H1 (cell line): Measurements from ENCODE around the gene HNRNPDL. TPM values are rescaled to one million over a fixed set of nuclear protein-coding genes. Genes with fewer than 3 reads are reported as not detected.

ENCODE experiments used
- ASH2L ChIP-seq: fragments of 200-600, 300-600 bp; sonication (generic); IDR thresholded peaks from one replicate; pipeline ENCODE4 v1.7.1; 2017; ENCODE audit warnings: low read length
- CEBPB ChIP-seq: IDR thresholded peaks from 2 replicates; pipeline ENCODE4 v1.6.1; 2012; ENCODE audit warnings: low read depth, low read length
- CHD1 ChIP-seq: IDR thresholded peaks from 2 replicates; pipeline ENCODE4 v1.6.1; 2012; ENCODE audit warnings: low read depth, low read length, improper control_type of control experiment
- CTBP2 ChIP-seq: IDR thresholded peaks from 2 replicates; pipeline ENCODE4 v1.7.0; 2011; ENCODE audit warnings: borderline replicate concordance, mild to moderate bottlenecking, moderate library complexity, mixed read lengths, low read length; ENCODE audit not compliant: insufficient read depth, insufficient read length
- FOSL1 ChIP-seq: IDR thresholded peaks from 2 replicates; pipeline ENCODE4 v1.6.1; 2011; ENCODE audit warnings: mild to moderate bottlenecking, low read depth, low read length, moderate library complexity; ENCODE audit not compliant: insufficient read depth
- HDAC2 ChIP-seq, 2 experiments: fragments of 300-600 bp in 1 of 2; sonication (generic) in 1 of 2; IDR thresholded peaks; 2 replicates each; pipeline ENCODE4 v1.6.1; 2011 to 2012; ENCODE audit warnings: low read depth in 2 of 2, low read length in 2 of 2, mild to moderate bottlenecking in 2 of 2, moderate library complexity in 2 of 2, borderline replicate concordance in 1 of 2, inconsistent platforms in 1 of 2
- JUN ChIP-seq: IDR thresholded peaks from 2 replicates; pipeline ENCODE4 v1.6.1; 2011; ENCODE audit warnings: low read depth, mild to moderate bottlenecking, improper control_type of control experiment, low read length
- MAFK ChIP-seq: IDR thresholded peaks from 2 replicates; pipeline ENCODE4 v1.6.1; 2012; ENCODE audit warnings: low read depth, mild to moderate bottlenecking, improper control_type of control experiment, low read length
- PHF8 ChIP-seq: fragments of 200-600 bp; sonication (generic); conservative IDR thresholded peaks from 2 replicates; pipeline ENCODE4 v1.7.1; 2012; ENCODE audit warnings: low read depth, mild to moderate bottlenecking, inconsistent platforms, low read length, moderate library complexity
- RAD21 ChIP-seq, 2 experiments: IDR thresholded peaks in 1 of 2; conservative IDR thresholded peaks in 1 of 2; 2 replicates each; pipeline ENCODE4 v1.6.1; 2011; ENCODE audit warnings: low read depth in 2 of 2, low read length in 2 of 2, improper control_type of control experiment in 1 of 2, inconsistent platforms in 1 of 2, mild to moderate bottlenecking in 1 of 2, moderate library complexity in 1 of 2
- RNF2 ChIP-seq: fragments of 200-900, 300-1000 bp; sonication (generic); IDR thresholded peaks from 2 replicates; pipeline ENCODE4 v1.7.1; 2016; ENCODE audit warnings: borderline replicate concordance, low read depth, mild to moderate bottlenecking, antibody characterized with exemption, low read length; ENCODE audit not compliant: poor library complexity, severe bottlenecking; ENCODE audit errors: missing control alignments
- SAP30 ChIP-seq: fragments of 300-600 bp; sonication (generic); IDR thresholded peaks from 2 replicates; pipeline ENCODE4 v1.7.1; 2012; ENCODE audit warnings: low read length, moderate library complexity, mild to moderate bottlenecking, inconsistent platforms; ENCODE audit not compliant: insufficient read depth, insufficient replicate concordance
- SIN3A ChIP-seq, 2 experiments: IDR thresholded peaks in 1 of 2; conservative IDR thresholded peaks in 1 of 2; 2 replicates each; pipeline ENCODE4 v1.6.1; 2011 to 2012; ENCODE audit warnings: low read length in 2 of 2, improper control_type of control experiment in 1 of 2, low read depth in 1 of 2, mild to moderate bottlenecking in 1 of 2
- SP1 ChIP-seq: IDR thresholded peaks from 2 replicates; pipeline ENCODE4 v1.6.1; 2011; ENCODE audit warnings: low read depth, low read length
- TAF7 ChIP-seq: optimal IDR thresholded peaks from 2 replicates; pipeline ENCODE3; 2011; ENCODE audit warnings: low read depth, mild to moderate bottlenecking, inconsistent platforms, low read length, moderate library complexity, borderline replicate concordance
- YY1 ChIP-seq: IDR thresholded peaks from 2 replicates; pipeline ENCODE4 v1.6.1; 2011; ENCODE audit warnings: low read depth, mild to moderate bottlenecking, low read length
- ZNF274 ChIP-seq: IDR thresholded peaks from 2 replicates; pipeline ENCODE4 v1.7.0; 2012; ENCODE audit warnings: low read length, borderline replicate concordance; ENCODE audit errors: extremely low read depth
- polyA plus RNA-seq, 7 experiments: library from polyadenylated mRNA; depleted of rRNA in 3 of 7; stranded (reverse) in 5 of 7; unstranded in 2 of 7; fragments of >200 nt in 5 of 7; fragments of 200-250 nt in 2 of 7; gene quantifications; 1 replicate in 5 of 7; 2 replicates in 1 of 7; 4 replicates in 1 of 7; pipeline versions ENCODE4 v1.2.1 to v1.2.3, GENCODE V29; 2011 to 2013; ENCODE audit warnings: missing spikeins in 2 of 7, mixed read lengths in 2 of 7
- total RNA-seq: library from RNA; stranded (reverse); fragmentation: NEBNext Ultra II Directional; extraction: Animal tissue kit (Norgen Biotek cat#: 25700); gene quantifications from 2 replicates; pipeline ENCODE4 v1.2.1, GENCODE V29; 2021
- TF ChIP-seq, protein P1 (sequence below): IDR thresholded peaks from 2 replicates; pipeline ENCODE4 v1.6.1; 2011; ENCODE audit warnings: low read length, improper control_type of control experiment
- TF ChIP-seq, protein P2 (sequence below): IDR thresholded peaks from 2 replicates; pipeline ENCODE4 v1.6.1; 2012; ENCODE audit warnings: inconsistent platforms
- TF ChIP-seq, protein P3 (sequence below): IDR thresholded peaks from 2 replicates; pipeline ENCODE4 v1.6.1; 2012; ENCODE audit warnings: inconsistent platforms

Gene HNRNPDL
- total and polyA plus RNA-seq, 2 of the 8 experiments (the other 6 are each of a cell fraction or from before 2014, with no cell fraction given) = 197 to 411 TPM

DNA sequence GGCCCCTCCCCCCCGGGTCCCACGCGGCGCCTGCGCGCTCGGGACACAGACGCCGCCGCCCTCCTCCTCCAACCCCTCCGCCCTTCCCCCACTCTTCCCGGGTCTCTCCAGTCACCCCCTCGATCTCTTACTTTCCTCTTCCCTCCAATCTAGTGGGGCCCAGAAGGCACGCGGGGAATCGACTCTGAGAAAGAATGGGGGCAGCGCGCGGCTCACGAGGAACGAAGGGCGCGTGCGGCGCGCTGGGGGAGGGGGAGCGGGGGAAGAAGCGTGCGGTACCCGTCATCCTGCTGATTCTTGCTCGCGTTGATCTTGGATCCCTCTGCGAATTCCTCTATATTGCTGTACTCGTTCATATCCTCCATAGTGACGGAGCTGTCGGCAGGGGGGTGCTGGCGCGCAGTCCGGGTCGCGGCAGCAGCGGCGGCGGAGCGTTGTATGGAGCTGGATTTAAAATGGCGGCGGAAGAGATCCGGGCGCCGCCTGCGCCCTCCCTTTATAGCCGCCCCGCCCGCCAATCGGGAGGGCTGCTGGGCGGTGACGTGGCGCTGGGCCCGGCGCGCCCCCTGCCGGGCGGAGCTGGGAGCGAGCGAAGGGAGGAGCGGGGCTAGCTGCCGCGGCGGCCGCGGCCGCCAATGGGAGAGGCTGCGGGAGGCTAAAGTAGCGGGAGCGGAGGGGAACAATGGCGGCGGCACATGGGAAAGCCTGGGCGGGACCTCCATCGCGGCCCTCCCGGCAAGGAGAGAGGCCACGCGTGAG lies 1.1 kb downstream of the HNRNPDL start (continued):
- peak; percentile 86 for TF ChIP-seq PHF8
- no peak for TF ChIP-seq JUN
- peak; percentile 50; the same call in 1 of the 2 replicates for TF ChIP-seq SP1
- TF ChIP-seq RAD21 (IDR thresholded peaks at IDR 0.05 in 1 of 2, conservative IDR thresholded peaks at IDR 0.05 in 1 of 2; ENCODE audit: low read depth in 2 of 2, low read length in 2 of 2) = 0 out of 4 replicates have a peak, but pooled peaks of 1 of the 2 experiments have one; percentile 24
- TF ChIP-seq YY1 = peak; percentile 93
- TF ChIP-seq, protein P1, sequence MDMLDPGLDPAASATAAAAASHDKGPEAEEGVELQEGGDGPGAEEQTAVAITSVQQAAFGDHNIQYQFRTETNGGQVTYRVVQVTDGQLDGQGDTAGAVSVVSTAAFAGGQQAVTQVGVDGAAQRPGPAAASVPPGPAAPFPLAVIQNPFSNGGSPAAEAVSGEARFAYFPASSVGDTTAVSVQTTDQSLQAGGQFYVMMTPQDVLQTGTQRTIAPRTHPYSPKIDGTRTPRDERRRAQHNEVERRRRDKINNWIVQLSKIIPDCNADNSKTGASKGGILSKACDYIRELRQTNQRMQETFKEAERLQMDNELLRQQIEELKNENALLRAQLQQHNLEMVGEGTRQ = peak; percentile 26
- peak; percentile 12 to 90; a peak in 3 of 4 replicates for TF ChIP-seq HDAC2 (IDR thresholded peaks at IDR 0.05; ENCODE audit: borderline replicate concordance in 1 of 2, low read depth in 2 of 2, low read length in 2 of 2)
- TF ChIP-seq RNF2 = no peak
- no peak for TF ChIP-seq MAFK
- TF ChIP-seq CHD1 = no peak
- TF ChIP-seq SIN3A (conservative IDR thresholded peaks at IDR 0.05 in 1 of 2, IDR thresholded peaks at IDR 0.05 in 1 of 2; ENCODE audit: low read depth in 1 of 2, low read length in 2 of 2) = peak in 1 of 2 experiments; percentile 20; a peak in 1 of 4 replicates
- TF ChIP-seq ZNF274 = no peak
- TF ChIP-seq SAP30 = no peak
- TF ChIP-seq TAF7 = peak; percentile 96
- no peak for TF ChIP-seq CTBP2
- TF ChIP-seq FOSL1 = no peak
- TF ChIP-seq ASH2L = peak; percentile 74
- TF ChIP-seq, protein P2, sequence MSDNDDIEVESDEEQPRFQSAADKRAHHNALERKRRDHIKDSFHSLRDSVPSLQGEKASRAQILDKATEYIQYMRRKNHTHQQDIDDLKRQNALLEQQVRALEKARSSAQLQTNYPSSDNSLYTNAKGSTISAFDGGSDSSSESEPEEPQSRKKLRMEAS = peak; percentile 71
- TF ChIP-seq, protein P3, sequence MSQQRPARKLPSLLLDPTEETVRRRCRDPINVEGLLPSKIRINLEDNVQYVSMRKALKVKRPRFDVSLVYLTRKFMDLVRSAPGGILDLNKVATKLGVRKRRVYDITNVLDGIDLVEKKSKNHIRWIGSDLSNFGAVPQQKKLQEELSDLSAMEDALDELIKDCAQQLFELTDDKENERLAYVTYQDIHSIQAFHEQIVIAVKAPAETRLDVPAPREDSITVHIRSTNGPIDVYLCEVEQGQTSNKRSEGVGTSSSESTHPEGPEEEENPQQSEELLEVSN = peak; percentile 61
- TF ChIP-seq CEBPB = no peak
